Osteoblast (primary cell): ENCODE measurements around the gene NNMT. TPM values are rescaled to one million over a fixed set of nuclear protein-coding genes. Genes with fewer than 3 reads are reported as not detected.

Experiments
- DNase-seq: peaks from one replicate; pipeline ENCODE4 v3.0.0; 2011; ENCODE audit warnings: low spot score, mixed read lengths; ENCODE audit not compliant: insufficient read length; ENCODE audit errors: missing footprints
- H2AFZ ChIP-seq: 2 replicates; pipeline ENCODE4 v1.6.0; 2011; ENCODE audit warnings: mild to moderate bottlenecking, low read length
- H3K27ac ChIP-seq: 2 replicates; pipeline ENCODE4 v1.5.1; 2011; ENCODE audit warnings: mild to moderate bottlenecking, low read depth, low read length, moderate library complexity
- H3K27me3 ChIP-seq: 2 replicates; pipeline ENCODE4 v1.6.0; 2012; ENCODE audit warnings: mild to moderate bottlenecking, control low read depth, inconsistent platforms, low read length, moderate library complexity; ENCODE audit not compliant: insufficient read depth
- H3K36me3 ChIP-seq: 2 replicates; pipeline ENCODE4 v1.5.1; 2011; ENCODE audit warnings: mild to moderate bottlenecking, low read length, control low read depth, moderate library complexity; ENCODE audit not compliant: insufficient read depth
- H3K4me1 ChIP-seq: 2 replicates; pipeline ENCODE4 v1.5.1; 2011; ENCODE audit warnings: mild to moderate bottlenecking, low read length, control low read depth, moderate library complexity; ENCODE audit not compliant: insufficient read depth
- H3K4me2 ChIP-seq: 2 replicates; pipeline ENCODE4 v1.6.0; 2011; ENCODE audit warnings: mild to moderate bottlenecking, low read length; ENCODE audit not compliant: insufficient read depth
- H3K4me3 ChIP-seq: fragments of 200-600 bp; sonication (generic); 3 replicates; pipeline ENCODE4 v1.5.1; 2012; ENCODE audit warnings: mild to moderate bottlenecking, low read length, inconsistent platforms; ENCODE audit not compliant: insufficient read depth
- H3K79me2 ChIP-seq: 2 replicates; pipeline ENCODE4 v1.6.0; 2012; ENCODE audit warnings: mild to moderate bottlenecking, low read length, control low read depth, inconsistent platforms; ENCODE audit not compliant: insufficient read depth
- H3K9me3 ChIP-seq: 2 replicates; pipeline ENCODE4 v1.5.1; 2011; ENCODE audit warnings: low read depth, low read length, control low read depth
- H4K20me1 ChIP-seq: 2 replicates; pipeline ENCODE4 v1.6.0; 2012; ENCODE audit warnings: mild to moderate bottlenecking, low read length, control low read depth; ENCODE audit not compliant: insufficient read depth
- total RNA-seq: library from RNA; depleted of rRNA; stranded (reverse); fragments of >200 nt; gene quantifications from 2 replicates; pipeline ENCODE4 v1.2.3, GENCODE V29; 2012
- TF ChIP-seq, protein P1 (sequence below): IDR thresholded peaks from 2 replicates; pipeline ENCODE4 v1.5.1; 2011; ENCODE audit warnings: mild to moderate bottlenecking, low read depth, low read length, moderate library complexity; ENCODE audit errors: extremely low read depth

NNMT gene
- total RNA-seq, 1 donor: 1,196 TPM

DNA sequence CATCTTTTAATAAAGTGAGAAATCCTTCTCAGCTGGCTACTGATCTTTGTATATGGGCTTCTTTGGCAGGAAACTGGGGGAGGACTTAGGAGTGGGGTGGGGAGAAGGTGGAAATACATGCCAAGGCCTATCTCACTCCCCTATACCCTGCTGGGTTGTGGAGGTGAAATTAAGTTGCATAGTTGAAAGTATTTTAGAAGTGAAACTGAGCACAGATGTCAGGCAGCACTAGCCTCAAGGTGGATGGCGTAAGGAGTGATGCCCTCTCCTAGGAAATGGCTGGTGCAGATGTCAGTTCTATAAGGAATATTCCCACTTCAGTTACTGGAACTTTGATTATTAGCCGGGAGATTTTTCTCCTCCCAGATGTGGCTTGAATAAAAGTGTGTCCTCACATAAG lies 46.3 kb downstream of the NNMT start:
- Histone ChIP-seq H3K27me3 (no peaks in the 10 kb centered on the region), H3K36me3 (no peaks in the 10 kb centered on the region), H2AFZ (no peak overlapping the region), H3K4me2 (no peak overlapping the region), H3K27ac (no peak overlapping the region), H3K4me1 (peaks cover 6% of the 10 kb centered on the region), H4K20me1 (no peaks in the 10 kb centered on the region), H3K79me2 (no peaks in the 10 kb centered on the region), H3K9me3 (no peaks in the 10 kb centered on the region), H3K4me3 (no peak overlapping the region)
- DNase-seq: no peak
- TF ChIP-seq, protein P1, sequence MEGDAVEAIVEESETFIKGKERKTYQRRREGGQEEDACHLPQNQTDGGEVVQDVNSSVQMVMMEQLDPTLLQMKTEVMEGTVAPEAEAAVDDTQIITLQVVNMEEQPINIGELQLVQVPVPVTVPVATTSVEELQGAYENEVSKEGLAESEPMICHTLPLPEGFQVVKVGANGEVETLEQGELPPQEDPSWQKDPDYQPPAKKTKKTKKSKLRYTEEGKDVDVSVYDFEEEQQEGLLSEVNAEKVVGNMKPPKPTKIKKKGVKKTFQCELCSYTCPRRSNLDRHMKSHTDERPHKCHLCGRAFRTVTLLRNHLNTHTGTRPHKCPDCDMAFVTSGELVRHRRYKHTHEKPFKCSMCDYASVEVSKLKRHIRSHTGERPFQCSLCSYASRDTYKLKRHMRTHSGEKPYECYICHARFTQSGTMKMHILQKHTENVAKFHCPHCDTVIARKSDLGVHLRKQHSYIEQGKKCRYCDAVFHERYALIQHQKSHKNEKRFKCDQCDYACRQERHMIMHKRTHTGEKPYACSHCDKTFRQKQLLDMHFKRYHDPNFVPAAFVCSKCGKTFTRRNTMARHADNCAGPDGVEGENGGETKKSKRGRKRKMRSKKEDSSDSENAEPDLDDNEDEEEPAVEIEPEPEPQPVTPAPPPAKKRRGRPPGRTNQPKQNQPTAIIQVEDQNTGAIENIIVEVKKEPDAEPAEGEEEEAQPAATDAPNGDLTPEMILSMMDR: no peak

DNA sequence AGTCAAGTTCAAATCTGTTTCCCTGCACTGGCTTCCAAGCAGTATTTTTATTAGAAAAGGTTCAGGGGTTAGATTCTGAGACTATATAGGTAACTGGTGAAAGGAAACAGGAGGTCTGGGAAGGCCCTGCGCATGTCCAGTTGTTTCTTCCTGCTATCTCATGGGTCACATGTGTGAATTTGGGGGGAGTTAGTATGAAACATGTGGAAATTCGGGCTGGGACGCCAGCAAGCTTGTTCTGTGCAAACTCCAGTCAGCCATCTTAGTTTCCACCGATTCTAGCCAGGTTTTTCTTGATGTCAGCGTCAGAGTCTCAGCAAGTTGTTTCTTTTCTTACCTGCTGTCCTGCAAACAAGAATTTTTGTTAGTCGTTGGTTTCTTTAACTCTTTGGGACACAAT lies 46.8 kb downstream of the NNMT start:
- Histone ChIP-seq H3K36me3 (no peaks in the 10 kb centered on the region), H4K20me1 (no peaks in the 10 kb centered on the region), H3K79me2 (no peaks in the 10 kb centered on the region), H3K27me3 (no peaks in the 10 kb centered on the region), H3K4me1 (peaks cover 9% of the 10 kb centered on the region), H3K4me3 (no peak overlapping the region), H3K4me2 (no peak overlapping the region), H2AFZ (no peak overlapping the region), H3K9me3 (no peaks in the 10 kb centered on the region), H3K27ac (no peak overlapping the region)
- DNase-seq: no peak
- TF ChIP-seq, protein P1: no peak

DNA sequence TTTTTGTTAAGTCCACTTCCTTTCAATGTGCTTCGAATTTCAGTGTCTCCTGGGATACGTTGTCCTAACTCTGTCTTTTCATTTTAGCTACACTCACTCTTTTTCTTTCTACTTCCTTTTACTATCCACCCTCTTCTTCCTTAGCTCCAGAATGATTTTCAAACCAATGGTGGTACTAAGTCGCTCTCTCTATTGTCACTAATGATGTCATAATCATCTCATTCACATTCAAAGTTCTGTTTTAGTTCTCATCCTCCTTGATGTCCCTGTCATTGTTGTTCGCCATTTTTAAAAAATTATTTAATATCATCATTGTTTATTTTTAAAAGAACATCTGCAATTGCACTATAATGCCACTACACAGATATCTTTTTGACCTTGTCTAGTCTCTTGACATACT lies 47.3 kb downstream of the NNMT start:
- Histone ChIP-seq H3K27ac (no peak overlapping the region), H3K27me3 (no peaks in the 10 kb centered on the region), H4K20me1 (no peaks in the 10 kb centered on the region), H3K36me3 (no peaks in the 10 kb centered on the region), H2AFZ (no peak overlapping the region), H3K4me3 (no peak overlapping the region), H3K9me3 (no peaks in the 10 kb centered on the region), H3K4me2 (no peak overlapping the region), H3K79me2 (no peaks in the 10 kb centered on the region), H3K4me1 (peaks cover 10% of the 10 kb centered on the region)
- TF ChIP-seq, protein P1: no peak
- no peak for DNase-seq

DNA sequence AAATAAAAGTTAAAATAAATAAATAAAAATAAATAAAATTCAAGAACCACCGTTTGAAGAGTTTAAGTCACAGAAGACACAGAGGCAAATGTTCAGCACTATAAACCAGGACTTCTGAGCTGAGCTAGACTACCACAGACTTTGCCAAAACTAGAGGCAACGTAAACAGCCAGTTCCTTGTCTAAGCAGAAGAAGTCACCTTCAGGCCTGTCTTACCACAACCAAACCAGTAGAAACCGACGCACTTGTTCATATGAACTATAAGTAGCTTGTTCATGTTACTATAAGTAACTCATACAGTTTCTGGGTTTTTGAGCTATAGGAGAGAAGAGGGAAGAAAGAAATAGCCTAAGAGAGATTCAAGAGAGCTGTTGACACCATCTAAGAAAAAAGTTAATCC lies 48.3 kb downstream of the NNMT start:
- H3K27ac ChIP-seq: no peak overlapping the region
- H3K9me3 ChIP-seq: no peaks in the 10 kb centered on the region
- no peaks in the 10 kb centered on the region for H3K36me3 ChIP-seq
- H3K4me2 ChIP-seq: no peak overlapping the region
- peaks cover 10% of the 10 kb centered on the region for H3K4me1 ChIP-seq
- H3K79me2 ChIP-seq: no peaks in the 10 kb centered on the region
- no peaks in the 10 kb centered on the region for H3K27me3 ChIP-seq
- DNase-seq: no peak
- no peak overlapping the region for H3K4me3 ChIP-seq
- TF ChIP-seq, protein P1: no peak
- H2AFZ ChIP-seq: no peak overlapping the region
- H4K20me1 ChIP-seq: no peaks in the 10 kb centered on the region
